HG02798 (cell line): ENCODE data around the gene COL7A1.

Source experiments
- ATAC-seq: cut with Tn5 transposase; IDR thresholded peaks from one replicate; pipeline ENCODE4 v1.9.1; 2021; ENCODE audit warnings: mild to moderate bottlenecking; ENCODE audit not compliant: unreplicated experiment, poor library complexity

Gene COL7A1

GRCh38 chr3:48595075-48595525 is at the start of gene COL7A1:
Gene COL7A1, minus strand, starts transcription at chr3:48595329. Its CDS starts 170 bp downstream, at chr3:48595159.
- no peak for ATAC-seq

- no peak for ATAC-seq
Measured at GRCh38 chr3:48642605-48643004, 47.5 kb upstream of the COL7A1 start.

DNA sequence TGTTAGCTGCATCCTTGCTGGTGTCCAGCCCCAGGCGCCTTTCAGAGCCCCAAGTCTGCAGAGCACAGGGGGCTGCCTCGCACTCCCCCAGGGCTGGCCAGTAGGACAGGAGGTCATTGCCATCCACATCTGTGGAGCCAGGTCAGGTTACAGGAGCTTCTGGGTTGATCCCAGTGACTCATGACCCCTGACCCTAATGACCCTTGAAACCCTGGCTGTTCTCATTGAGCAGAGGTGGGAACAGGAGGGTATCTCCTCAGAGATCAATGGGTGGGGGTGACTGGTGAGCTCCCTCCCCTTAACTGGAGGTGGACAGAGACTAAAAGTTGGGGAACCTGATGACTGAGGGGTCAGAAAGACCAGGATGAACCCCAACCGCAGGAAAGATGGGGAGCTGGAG is 46.3 kb upstream of the COL7A1 start:
- ATAC-seq: no peak

GRCh38 chr3:48639944-48640606 is 44.9 kb upstream of the COL7A1 start:
- ATAC-seq: no peak

GRCh38 chr3:48637305-48637704 is 42.2 kb upstream of the COL7A1 start:
- ATAC-seq: no peak

GRCh38 chr3:48636149-48636655 is 41.1 kb upstream of the COL7A1 start:
- no peak for ATAC-seq

- peak; percentile 94 for ATAC-seq
Measured at GRCh38 chr3:48635222-48636021, 40.3 kb upstream of the COL7A1 start, which contains the start of gene SLC26A6. Gene SLC26A6, minus strand, starts transcription at chr3:48635461. Its CDS starts 68 bp downstream, at chr3:48635393.

GRCh38 chr3:48634661-48635221 is 39.6 kb upstream of the COL7A1 start:
- ATAC-seq: peak; percentile 26

GRCh38 chr3:48633743-48634142 is 38.6 kb upstream of the COL7A1 start:
- no peak for ATAC-seq

GRCh38 chr3:48633256-48633655 is 38.1 kb upstream of the COL7A1 start:
- ATAC-seq: no peak

DNA sequence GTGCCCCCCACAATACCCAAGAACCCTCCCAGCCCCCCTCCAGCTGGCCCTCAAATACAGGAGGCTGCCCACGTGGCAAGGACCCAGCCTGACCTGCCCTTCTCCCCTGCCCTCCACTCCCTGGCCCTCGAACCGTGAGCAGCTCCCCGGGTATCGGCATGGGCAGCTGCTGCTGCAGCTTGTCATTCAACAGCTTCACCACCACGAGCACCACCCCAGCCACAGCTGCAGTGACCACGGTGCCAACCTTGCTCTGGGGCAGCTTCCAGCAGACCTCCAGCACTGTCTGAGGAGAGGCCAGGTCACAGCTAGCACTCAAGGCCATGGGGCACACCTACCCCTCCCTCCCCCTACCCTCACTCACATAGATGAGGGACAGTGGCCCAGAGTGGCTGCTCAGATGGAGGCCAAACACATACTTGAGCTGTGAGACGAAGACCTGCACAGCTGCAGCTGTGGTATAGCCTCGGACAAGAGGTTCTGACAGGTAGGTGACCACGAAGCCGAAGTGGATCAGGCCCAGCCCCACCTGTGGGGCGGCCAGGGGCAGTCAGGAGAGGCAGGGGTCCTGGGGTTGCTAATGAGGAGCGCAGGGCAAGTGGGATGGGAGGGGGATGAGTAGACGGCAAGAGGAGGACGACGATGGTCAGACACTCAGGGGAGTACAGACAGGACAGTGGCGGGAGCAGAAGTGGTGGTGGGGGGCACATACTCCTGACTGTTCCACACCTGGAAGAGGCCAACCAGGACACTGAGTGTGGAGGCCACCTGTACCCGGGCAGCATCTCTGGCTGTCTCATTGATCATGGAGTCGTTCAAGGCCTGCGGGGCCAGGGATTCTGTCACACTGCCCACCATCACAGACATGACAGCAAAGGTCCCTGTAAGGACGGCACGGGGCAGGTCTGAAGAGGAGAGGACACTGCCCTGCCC is 36.7 kb upstream of the COL7A1 start:
- ATAC-seq: no peak

DNA sequence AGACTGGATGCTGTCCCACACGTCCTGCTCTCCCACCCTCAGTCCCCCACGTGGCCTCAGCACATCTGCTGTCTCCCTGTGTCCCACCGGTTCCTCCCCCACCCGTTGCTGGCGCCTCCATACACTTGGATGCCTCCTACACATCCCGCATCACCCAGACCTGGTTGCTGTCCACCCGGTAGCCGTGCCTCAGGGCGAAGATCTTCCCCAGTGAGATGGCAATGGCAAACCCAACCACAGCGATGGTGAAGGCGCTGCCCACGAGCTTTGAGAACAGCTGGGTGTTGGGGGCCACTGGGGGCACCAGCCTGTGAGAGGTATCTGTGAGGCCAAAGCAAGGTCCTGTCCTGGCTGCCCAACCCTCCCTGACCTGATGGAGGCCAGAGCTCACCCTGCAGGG is 35.7 kb upstream of the COL7A1 start:
- ATAC-seq: no peak

DNA sequence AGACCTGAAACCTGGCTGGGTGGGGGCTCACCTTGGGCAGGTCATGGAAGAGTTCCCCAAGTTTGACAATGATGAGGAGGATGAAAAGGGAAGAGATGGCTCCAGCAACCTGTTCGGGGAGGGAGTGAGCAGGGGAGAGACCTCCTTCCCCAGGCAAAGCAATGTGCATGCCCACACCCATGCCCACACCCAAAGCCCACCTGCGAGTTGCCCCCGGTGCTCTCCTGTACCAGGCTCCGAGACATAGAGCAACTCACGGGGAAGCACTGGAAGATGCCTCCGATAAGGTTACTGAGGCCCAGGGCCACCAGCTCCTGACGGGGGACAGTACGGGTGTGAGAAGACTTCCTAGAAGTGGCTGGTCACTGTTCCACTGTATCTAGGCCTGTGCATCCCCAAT is 35.3 kb upstream of the COL7A1 start:
- ATAC-seq: no peak

DNA sequence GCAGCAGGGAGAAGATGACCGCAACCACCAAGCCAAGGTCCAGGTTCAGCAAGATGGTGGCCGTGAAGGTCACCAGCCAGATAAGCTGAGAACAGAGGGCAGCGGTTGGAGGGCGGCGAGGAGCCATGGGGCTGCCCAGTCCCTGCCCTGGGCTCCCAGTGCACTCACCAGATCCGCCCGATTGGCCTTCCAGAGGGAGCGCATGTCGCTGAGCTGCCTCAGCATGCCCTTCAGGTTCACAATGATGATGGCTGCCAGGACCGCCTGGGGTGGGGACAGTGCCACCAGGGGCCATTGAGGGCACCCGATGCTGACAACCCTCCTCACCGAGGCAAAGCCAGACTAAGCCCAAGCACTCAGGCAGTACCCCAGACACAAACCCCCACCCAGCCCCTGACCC is 34.8 kb upstream of the COL7A1 start:
- ATAC-seq: no peak

- no peak for ATAC-seq
Measured at GRCh38 chr3:48628277-48629017, 33.3 kb upstream of the COL7A1 start.

DNA sequence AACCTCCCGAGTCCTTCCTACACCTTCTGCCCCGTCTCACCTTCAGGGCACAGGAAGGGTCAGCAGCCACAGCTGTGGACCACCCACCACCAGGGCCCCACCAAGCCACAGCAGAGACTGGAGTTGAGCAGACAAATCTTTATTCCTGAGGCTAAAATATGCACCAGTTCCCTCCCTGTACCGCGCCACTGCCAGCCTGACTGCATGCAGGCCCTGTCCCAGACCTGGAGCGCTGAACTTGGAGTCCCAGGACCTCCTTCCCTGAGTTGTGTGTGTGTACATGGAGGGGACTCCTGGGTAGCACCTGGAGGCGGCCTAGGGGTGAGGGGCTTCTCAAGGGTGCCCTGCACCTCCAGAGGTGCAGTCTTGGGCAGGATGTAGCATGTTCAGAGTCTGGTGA is 30.5 kb upstream of the COL7A1 start:
- ATAC-seq: no peak

DNA sequence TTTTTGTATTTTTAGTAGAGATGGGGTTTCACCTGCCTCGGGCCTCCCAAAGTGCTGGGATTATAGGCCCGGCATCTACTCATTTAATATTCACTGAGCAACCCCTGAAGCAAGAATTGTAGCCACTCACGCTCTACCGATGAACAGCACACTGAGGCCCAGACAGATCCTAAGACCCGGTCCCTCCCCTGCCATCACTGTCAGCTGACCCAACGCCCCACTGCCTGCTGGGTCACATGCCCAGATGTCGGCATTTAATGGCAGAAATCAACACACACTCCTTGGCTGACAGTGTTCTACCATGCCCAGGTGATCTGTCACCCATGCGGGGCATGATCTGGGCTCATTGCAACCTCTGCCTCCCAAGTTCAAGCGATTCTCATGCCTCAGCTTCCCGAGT is 29.6 kb upstream of the COL7A1 start:
- no peak for ATAC-seq

DNA sequence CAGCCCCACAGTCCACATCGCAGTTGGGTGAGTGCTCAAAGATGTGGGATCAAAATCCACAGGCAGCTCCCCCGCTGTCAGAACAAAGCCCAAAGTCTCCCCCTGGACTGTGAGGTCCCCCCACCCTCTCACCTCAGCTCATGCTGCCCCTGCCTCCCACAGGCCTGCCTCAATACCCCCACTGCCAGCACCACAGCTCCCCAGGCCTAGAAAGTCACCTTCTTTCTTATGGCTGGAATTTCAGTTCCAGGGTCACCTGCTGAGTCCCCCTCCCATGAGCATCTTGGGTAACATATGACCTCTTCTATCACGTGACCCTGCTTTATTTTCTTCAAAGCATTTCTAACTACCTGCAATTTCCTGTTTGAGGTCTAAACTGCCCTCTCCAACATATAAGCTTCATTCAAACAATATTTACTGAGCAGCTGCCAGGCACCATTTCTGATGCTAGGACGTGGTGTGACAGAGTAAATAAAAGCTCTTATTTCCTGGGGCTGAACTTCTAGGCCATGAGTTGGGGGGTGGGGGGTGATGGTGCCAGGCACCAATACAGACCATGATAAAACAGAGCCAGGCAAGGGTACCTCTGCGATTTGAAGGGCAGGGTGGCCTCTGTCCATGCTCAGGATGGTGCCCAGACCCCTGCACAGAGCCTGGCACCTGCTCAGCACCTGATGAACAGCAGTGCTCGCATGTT is 28.9 kb upstream of the COL7A1 start:
- no peak for ATAC-seq

- ATAC-seq: no peak
Measured at GRCh38 chr3:48621461-48621869, 26.3 kb upstream of the COL7A1 start, which contains the start of gene TMEM89. Gene TMEM89, minus strand, starts transcription at chr3:48621769. Its CDS starts 13 bp downstream, at chr3:48621756.
